Ramos (cell line): Measurements from ENCODE around the gene SNAPC2.
"Not testable (repeated sequence)": the region's sequence is repeated elsewhere in the genome, so short reads cannot be mapped to it uniquely, and the experiment has no call there.

Experiments used
- in situ Hi-C: fragments of 300-500 bp; cut with MboI; formaldehyde crosslinking; loops from one replicate; pipeline ENCODE4 v1.14.3; 2022; ENCODE audit warnings: low sequenced_read_pairs; ENCODE audit not compliant: unreplicated experiment

Gene SNAPC2

DNA sequence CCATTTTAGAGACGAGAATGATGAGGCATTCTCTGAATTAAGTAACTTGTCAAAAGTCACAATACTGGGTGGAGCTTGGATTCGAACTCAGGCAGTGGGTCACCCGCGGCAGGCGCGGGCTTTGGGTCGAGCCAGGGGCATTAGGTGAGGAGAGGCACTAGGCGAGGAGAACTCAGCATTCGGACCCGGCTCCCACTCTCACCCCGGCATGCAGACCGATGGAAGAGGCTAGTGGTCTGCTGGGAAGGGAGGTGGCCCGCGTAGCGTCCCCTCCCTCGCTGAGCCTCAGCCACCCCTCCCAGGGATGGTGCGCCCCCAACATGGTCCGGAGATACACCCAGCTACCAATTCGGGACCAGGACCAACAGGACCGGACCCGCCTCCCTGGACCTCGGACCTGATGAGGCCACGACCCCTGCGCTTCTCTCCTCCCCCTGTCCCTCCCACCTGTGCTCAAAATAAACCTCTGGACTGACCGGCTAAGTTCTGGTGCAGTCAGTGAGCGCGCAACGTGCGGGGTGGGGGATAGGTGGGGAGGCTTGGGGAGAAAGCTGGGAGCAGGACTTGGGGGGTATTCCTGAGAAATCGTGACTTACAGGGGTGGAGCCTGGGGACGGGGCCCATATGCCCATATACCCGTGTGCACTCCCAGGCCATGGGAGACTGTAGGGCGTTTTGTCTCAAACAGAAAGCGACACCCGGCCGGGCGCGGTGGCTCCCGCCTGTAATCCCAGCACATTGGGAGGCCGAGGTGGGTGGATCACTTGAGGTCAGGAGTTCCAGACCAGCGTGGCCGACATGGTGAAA, 1.3 kb upstream of the SNAPC2 start:
- in situ Hi-C loops: no loop called here

DNA sequence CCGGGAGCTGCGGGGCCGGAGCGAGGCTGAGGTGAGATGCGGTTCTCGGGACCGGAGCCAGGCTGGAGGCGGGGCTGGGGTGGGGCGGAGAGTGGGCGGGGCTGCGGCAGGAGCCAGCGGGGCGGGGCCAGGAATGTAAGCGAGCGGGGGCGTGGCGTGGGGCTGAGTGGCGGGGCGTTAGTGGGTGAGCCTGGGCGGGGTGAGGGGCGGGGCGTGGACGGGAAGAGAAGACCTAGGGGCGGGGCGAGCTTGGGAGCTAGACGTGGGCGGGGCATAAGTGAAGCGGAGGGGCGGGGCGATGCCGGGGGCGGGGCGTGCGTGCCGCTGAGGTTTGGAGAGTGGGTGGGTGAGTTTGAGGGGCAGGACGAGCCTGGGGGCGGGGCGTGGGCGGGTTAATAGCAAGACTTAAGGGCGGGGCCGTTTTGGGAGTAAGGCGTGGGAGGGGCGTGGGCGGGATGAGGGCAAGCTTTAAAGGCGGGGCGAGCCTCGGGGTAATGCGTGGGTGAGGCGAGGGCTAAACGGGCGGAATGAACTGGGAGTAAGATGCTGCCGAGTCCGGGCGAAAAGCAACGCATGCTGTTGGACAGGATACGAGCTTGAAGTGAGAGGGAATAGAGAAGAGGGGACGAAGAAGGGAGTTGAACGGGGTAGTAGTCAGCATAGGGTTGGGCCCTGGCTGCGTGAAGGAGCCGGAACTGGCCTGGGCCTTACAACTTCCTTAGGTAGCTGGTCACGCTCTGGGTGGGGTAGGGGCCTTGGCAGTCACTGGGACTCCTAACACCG, 572 bp downstream of the SNAPC2 start:
- in situ Hi-C loops: loop anchor here (5.0 kb wide), 1 partner anchor 68 kb away; no protein-coding TSS in a partner anchor

DNA sequence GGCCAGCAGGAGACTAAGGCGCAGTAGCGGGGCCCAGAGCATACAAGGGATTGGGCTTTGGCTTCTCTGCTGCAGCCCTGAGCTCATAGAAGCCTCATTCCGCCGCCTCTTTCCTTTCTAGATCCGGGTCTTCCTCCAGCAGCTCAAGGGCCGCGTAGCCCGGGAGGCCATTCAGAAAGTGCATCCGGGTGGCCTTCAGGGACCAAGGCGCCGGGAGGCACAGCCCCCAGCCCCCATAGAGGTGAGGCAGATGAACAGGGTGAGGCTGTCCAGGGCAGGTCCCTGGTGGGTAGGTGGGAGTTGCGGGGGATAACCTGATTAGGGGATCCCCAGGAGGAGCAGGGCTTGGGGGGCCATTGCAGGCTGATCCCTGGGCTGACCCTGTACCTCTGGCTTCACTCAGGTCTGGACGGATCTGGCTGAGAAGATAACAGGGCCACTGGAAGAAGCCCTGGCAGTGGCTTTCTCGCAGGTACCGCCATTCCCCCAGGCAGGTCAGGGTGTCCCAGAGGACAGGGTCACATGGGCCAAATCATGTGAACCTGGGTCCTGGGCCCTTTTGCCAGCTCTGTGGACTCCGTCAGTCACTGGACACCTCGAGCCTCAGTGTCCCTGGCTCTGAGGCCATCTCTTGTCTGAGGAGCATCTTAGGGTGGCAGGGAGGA, 1.3 kb downstream of the SNAPC2 start:
- in situ Hi-C loops: loop anchor here (5.0 kb wide), 1 partner anchor 69 kb away; no protein-coding TSS in a partner anchor

DNA sequence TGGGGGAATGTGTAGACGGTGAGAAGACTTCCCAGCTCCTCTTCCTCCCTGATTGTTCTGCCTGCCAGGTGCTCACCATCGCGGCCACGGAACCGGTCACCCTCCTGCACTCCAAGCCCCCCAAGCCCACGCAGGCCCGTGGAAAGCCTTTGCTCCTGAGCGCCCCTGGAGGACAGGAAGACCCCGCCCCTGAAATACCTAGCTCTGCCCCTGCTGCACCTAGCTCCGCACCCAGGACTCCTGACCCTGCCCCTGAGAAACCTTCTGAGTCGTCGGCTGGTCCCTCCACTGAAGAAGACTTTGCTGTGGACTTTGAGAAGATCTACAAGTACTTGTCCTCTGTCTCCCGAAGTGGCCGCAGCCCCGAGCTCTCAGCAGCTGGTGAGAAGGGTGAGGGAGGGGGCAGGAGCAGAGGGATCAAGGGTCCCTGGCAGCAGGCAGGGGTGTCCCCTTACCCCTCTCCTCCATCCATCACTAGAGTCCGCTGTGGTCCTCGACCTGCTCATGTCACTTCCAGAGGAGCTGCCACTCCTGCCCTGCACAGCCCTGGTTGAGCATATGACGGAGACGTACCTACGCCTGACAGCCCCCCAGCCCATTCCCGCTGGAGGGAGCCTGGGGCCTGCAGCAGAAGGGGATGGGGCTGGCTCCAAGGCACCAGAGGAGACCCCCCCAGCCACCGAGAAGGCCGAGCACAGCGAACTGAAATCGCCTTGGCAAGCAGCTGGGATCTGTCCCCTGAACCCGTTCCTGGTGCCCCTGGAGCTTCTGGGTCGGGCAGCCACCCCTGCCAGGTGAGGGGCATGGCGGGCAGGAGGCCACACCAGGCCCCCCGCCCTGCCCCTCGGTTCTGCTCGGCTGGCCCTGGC, 2.1 kb downstream of the SNAPC2 start:
- in situ Hi-C loops: loop anchor here (5.0 kb wide), 1 partner anchor 70 kb away; no protein-coding TSS in a partner anchor

DNA sequence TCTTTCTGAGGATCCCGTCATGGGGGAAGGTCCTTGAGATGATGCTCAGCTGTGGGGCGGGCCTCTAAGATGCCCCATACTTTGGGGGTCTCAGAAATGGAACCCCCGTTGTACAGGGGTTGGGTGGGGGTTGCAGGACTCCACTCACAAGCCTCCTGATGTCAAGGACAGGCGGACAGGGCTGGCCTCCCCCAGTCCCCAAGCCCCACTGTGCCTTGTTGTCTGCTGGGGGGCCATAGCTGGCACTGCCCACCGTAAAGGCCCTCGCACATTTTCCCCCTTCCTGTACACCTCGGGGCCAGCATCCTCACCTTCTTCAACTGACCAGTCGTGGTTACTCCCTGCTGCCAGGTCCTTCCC, 2.7 kb downstream of the SNAPC2 start:
- in situ Hi-C loops: loop anchor here (5.0 kb wide), 1 partner anchor 71 kb away; no protein-coding TSS in a partner anchor

DNA sequence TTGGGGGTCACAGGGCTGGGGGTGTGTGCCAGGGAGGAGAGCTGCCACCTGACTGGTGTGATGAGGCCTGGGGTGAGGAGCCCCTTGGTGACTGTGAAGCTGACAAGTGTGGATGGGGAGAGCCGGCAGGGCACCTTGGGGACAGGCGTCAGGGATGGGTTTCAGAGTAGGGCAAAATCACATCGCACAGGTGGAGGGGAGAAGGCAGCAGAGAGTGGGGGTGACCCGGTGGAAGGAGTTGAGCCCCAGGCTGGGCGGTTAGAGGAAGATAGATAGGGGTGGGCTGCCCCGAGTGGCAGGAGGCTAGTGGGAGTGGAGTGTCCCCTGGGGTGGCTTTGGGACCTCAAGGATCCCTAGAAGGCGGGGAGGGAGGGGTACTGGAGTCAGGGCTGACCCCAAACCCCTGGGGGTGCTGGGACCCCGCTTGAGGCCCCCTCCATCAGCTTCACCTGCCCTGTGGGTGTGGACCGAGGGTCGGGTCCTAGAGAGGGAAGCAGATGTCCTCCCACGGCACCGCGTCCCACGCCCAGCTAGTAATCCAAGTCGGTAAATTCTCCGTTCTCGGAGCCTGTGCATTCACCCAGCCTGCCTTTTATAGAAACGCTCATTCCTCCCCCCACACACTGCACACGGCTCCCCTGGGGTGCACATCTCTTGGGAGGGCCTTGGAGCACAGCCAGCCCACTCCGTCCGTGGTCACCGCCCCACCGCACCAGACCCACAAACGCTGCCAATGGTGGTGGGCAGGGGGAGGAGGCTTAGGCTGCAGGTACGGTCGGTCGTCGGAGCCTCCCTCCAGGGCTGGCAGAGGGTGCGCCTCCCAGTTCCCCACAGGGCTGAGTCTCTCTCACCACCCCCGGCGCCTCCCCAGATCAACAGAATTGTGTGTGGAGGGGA, 3.4 kb downstream of the SNAPC2 start:
- in situ Hi-C loops: loop anchor here (5.0 kb wide), 1 partner anchor 71 kb away; no protein-coding TSS in a partner anchor

DNA sequence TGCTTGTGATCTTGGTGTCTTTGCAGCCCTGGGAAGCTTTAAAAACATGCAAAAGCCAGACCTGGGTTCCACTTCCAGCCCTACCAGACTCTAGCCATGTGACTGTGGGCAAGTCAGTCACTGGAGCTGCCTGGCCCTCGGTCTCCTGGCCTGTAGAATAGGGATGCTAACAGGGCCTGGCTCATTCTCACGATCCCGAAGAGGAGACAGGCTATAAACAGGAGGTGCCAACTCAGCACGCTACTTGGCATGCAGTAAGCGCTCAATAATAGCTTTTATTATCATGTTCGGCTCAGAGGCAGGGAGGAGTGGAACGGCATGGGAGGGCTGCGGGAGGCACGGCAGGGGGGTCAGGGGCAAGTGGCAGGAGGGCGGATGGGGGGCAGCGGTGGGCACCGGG, 4.1 kb downstream of the SNAPC2 start:
- in situ Hi-C loops: loop anchor here (5.0 kb wide), 1 partner anchor 72 kb away; no protein-coding TSS in a partner anchor

DNA sequence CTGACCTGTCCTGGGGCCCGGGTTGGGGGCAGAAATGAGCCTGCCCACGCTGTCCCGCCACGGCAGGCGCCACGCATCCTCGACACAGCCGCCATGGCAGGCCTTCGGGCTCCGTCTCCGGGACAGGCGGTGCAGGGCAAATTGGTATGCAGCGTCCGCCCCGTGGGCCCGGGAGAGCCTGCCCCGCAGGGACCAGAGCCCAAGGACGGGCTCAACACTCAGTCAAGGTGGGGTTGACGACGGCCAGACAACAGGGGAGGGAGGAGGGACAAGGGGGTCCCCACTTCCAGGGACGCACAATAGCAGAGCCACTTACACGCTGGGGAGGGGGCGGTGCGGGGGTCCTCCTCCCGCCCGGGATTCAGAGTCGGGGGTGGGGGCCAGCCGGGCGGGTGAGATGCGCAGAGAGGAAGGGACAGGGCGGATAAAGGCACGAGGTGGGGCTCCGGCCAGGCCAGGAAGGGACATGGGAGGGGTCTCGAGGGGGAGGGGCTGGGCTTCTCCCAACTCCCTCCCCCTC, 4.6 kb downstream of the SNAPC2 start:
- in situ Hi-C loops: loop anchor here (5.0 kb wide), 1 partner anchor 72 kb away; no protein-coding TSS in a partner anchor

DNA sequence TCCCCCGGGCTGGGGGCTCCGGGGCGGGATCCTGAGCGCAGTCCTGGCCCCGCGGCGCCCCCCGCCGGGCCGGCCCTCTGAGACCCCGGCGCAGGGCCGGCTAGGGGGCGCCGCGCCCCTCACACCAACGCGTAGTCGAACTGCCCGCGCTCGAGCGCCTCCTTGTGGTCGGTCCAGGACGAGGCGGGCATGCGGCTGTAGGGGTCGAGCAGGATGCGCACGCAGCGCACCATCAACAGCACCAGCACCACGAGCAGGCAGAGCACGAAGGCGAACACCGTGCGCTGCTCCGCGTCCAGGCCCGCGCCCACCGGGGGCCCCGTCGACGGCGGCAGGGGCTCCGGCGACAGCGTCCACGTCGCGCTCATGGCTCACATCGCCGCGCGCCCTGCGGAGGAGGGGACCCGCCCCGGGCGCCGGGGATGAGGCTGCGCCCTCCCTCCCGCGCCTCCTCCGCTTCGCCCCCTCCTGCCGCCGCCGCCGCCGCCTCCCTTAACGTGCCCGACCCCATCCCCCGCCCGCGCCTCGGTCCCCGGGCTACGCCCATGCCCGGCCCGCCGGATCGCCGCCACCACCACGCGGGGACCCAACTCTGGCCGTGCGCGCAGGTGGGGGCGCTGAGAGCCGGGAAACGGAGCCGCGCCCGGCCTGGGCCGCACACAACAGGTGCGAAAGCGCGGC, 5.2 kb downstream of the SNAPC2 start:
- in situ Hi-C loops: no loop called here

DNA sequence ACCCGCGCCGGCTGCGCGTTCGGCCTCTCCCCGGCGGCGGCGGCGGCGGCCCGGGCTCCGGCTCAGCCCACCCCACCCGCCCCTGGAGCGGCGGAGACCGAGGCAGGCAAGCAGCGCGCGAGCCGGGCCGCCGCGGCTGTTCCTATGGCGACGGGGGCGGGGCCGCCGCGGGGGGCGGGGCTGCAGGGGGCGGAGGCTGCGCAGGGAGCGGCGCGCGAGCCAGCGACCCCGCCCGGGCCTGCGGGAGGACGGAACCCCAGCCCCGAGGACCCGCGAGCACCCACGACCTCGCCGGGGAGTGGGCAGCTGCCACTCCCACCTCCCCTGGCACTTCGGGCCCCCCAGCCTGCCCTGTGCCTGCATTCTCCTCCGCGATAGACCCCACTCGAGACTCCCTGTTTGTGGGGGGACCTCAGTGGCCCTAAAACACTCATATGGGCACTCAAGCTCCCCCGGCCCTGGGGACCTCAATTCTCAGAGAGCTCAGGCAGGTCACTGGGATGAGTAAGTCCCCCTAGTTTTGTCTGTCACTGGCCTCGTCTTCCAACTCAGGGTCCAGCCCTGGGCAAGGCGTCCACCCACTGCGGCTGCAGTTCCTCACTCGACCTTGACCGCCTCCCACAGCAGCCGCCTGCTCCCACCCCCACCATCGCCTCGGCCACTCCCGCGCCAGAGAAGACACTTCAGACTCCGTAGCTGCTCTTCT, 6.0 kb downstream of the SNAPC2 start, which contains the start of gene CTXN1:
Gene CTXN1 (minus strand): TSS at position 115 of the 706 bp plus-strand sequence. CDS start 597 bp downstream, outside the sequence.
- in situ Hi-C loops: no loop called here

DNA sequence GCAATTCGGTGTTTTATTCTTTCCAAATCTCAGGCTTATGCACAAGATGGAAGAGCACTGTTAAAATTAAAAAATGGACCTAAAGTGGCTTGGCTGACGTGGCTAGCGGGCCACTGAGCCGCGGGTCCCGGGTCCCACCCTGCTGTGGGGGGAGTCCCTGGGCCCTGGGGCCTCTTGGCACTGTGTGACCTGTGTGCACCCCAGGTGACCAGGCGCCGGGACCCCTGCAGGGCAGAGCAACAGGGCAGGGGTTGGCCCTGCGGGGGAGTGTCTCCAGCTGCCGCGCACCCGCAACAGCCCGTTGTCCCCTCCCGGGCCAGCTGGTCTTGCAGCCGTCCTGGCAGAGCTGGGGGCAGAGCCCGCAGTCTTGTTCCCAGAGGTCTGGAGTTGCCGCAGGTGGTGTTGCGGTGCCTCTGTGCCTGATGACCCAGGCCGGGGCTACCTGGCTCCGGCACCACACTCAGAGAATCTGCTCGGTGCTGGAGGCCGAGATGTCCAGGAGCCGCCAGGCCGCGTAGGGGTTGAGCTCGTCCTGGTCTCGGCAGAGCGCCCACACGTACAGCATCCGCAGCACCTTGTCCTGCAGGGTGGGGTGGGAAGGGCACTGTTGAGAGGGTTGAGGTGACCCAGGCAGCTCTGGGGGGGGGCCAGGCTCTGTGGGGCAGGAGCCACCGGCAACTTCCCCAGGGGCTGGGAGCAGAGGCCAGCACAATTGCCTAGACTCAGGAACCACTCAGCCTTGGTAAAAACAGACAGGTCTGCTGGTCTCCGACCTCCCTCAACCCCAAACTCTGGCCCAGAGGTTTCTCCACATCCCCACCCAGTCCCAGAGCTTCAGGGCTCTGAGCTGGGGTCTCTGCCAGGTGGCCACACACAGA, 6.8 kb downstream of the SNAPC2 start:
- in situ Hi-C loops: no loop called here

DNA sequence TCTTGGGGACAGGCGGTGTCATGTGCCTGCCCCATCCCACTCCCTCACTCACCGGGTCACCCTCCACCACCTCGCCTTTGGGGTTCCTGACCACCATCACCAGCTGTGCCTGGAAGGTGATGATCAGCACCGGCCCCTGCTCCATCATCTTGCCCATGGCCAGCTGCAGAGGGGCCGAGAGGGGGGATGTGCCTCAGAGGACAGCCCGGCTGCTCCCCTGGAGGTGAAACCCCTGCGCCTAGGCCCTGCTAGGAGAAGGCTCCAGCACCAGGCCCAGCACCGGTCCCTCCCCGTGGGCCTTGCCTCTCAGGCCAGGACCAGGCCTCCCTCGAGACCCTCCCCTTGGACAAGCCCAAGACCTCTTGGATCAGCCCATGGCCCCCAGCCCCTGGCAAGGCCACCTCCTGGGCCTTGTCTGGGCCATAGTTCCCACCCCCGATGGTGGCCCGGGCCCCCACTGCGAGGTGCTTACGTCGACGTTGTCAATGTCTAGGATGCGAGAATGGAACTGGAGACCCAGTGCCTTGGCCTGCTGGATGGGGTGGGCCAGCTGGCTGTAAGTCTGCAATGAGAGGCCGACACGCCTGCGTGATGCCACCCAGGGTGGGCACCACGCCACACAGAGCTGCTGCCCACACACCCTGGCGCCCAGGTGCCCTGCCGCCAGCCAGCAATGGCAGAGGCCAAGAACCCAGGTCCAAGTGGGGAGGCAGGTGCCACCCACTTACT, 7.6 kb downstream of the SNAPC2 start:
- in situ Hi-C loops: no loop called here

DNA sequence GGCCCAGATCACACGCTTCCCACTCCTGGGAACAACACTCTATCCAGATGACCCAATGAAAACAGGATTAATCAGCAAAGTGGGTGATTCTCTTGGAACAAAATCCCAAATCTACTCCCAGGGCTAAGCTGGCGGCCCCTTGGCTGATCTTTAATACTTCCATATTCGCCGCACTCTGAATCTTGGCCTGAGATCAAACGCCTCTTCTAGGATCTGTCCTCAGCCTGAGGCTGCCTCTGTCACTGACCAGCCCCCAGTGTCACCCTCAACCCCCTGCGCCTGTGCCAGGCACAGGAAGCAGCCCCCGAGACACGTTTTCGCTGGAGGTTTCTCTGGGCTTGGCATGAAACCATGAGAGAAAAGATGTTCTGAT, 8.2 kb downstream of the SNAPC2 start:
- in situ Hi-C loops: no loop called here

DNA sequence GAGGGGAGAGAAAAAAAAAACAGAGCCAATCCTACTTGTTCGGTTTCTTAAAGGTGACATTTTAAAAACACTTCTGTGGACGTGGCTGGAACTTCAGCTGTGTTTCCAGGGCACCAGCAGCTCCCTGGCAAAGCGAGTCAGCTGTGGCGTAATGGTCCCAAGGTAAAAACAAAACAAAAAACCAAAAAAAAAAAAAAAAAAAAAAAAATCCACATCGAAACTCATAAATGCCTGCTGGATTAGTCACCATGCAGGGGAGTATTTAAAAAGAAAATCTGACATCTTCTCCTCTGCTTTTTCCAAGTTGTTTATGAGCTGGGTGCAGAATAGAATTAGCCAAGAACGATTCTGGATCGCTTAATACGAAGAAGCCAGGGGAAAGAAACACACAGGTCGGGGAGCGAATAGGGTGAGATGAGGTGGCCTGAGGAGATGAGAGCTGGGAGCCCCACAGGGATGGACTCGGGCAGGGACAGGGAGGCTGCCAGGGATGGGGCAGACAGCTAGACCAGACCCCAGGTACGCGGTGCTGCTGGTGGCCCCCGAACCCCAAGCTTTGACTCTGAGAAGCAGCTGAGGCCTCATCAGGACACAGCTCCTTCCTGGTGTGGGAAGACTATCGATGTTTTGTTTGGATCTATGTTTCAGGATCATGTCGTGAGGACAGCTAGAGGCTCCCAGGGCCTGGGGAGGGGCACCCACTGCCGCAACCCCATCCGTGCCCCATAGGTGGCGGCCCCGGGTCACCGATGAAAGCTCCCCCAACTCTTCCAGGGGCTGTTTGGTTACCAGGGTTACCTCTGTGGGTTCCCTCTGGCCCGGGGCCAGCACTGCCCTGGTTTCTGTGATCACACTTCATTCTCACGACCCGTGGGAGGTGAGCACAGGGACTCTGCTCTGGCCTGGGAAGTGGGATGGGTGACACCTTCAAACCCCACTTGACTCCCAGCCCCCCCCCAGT, 8.9 kb downstream of the SNAPC2 start:
- in situ Hi-C loops: no loop called here

DNA sequence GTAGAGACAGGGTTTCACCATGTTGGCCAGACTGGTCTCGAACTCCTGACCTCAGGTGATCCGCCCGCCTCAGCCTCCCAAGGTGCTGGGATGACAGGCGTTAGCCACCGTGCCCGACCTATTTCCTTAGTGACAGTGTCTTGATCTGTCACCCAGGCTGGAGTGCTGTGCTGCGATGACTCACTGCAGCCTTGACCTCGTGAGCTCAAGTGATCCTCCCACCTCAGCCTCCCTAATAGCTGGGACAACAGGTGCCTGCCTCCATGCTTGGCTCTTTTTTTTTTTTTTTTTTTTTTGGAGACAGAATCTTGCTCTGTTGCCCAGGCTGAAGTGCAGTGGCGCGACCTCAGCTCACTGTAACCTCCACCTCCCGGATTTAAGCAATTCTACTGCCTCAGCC, 9.9 kb downstream of the SNAPC2 start:
- in situ Hi-C loops: not testable (repeated sequence)
